Measurements from ENCODE around the gene POR.

Gene POR

GRCh38 chr7:75979759-75980429 lies 64.9 kb downstream of the POR start:
- DNase-seq (ENCODE audit: low spot score): no peak

- DNase-seq (ENCODE audit: low spot score): no peak
These were observed 65.7 kb downstream of the POR start for GRCh38 chr7:75980430-75981202.

- DNase-seq (ENCODE audit: low spot score): no peak
These were observed 66.2 kb downstream of the POR start for GRCh38 chr7:75981203-75981452.

- DNase-seq (ENCODE audit: low spot score): no peak
These were observed 66.7 kb downstream of the POR start for GRCh38 chr7:75981453-75982305.

- DNase-seq (ENCODE audit: low spot score): no peak
These were observed 67.5 kb downstream of the POR start for GRCh38 chr7:75982306-75983064.

- no peak for DNase-seq (ENCODE audit: low spot score)
These were observed 68.6 kb downstream of the POR start for GRCh38 chr7:75983471-75984129.

GRCh38 chr7:75984130-75985008 lies 69.4 kb downstream of the POR start:
- no peak for DNase-seq (ENCODE audit: low spot score)

- DNase-seq (ENCODE audit: low spot score): no peak
These were observed 70.1 kb downstream of the POR start for GRCh38 chr7:75985009-75985517.

- DNase-seq (ENCODE audit: low spot score): no peak
These were observed 70.7 kb downstream of the POR start for GRCh38 chr7:75985518-75986146.

GRCh38 chr7:75986147-75986781 lies 71.3 kb downstream of the POR start:
- no peak for DNase-seq (ENCODE audit: low spot score)

- no peak for DNase-seq (ENCODE audit: low spot score)
These were observed 72.3 kb downstream of the POR start for GRCh38 chr7:75987026-75987804.

- DNase-seq (ENCODE audit: low spot score): no peak
These were observed 73.0 kb downstream of the POR start for GRCh38 chr7:75987805-75988567.

GRCh38 chr7:75988568-75989499 lies 73.9 kb downstream of the POR start:
- DNase-seq (ENCODE audit: low spot score): no peak

- no peak for DNase-seq (ENCODE audit: low spot score)
These were observed 74.8 kb downstream of the POR start for GRCh38 chr7:75989500-75990388.

- no peak for DNase-seq (ENCODE audit: low spot score)
These were observed 76.7 kb downstream of the POR start for GRCh38 chr7:75991531-75992082.
